ENCODE measurements around the gene CHAF1B.

CHAF1B gene

DNA sequence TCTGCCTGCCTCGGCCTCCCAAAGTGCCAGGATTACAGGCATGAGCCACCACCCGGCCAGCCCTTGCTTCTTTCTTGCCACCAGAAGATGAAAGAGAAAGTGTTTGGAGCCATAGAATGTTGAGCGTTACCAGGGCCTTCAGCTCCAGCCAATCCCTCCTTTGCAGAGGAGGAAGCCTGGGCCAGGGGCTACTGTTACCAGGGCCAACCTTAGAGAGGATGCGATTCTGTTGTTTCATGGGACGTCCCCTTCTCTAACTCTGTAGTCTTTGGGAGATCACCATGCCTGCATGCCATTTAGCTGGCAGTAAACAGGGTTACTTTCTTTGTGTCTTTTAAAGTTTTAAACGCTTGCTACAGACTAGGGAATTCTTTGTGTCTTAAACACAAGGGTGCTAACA is 49.0 kb downstream of the CHAF1B start:
- no peak overlapping the region for H3K9ac ChIP-seq (ENCODE audit: low read length in 5 of 5)
- H3K9me3 ChIP-seq (ENCODE audit: control insufficient read depth in 5 of 5, low read length in 5 of 5): peaks cover 0 to 4% (median 0%) of the 10 kb centered on the region in 5 donors
- no peak overlapping the region for H3K27ac ChIP-seq (ENCODE audit: low read depth, low read length)
- peaks cover 3 to 10% (median 6%) of the 10 kb centered on the region in 5 donors for H3K27me3 ChIP-seq (ENCODE audit: control insufficient read depth in 5 of 5, insufficient read depth in 4 of 5, low read length in 5 of 5)
- peaks cover 2 to 11% (median 8%) of the 10 kb centered on the region in 5 donors for H3K4me1 ChIP-seq (ENCODE audit: control insufficient read depth in 5 of 5, insufficient read depth in 5 of 5, low read length in 5 of 5)
- H3K4me3 ChIP-seq (ENCODE audit: low read depth in 1 of 5, low read length in 5 of 5): no peak overlapping the region
- H3K36me3 ChIP-seq (ENCODE audit: control insufficient read depth in 5 of 5, insufficient read depth in 5 of 5, low read length in 5 of 5): no peaks in the 10 kb centered on the region

DNA sequence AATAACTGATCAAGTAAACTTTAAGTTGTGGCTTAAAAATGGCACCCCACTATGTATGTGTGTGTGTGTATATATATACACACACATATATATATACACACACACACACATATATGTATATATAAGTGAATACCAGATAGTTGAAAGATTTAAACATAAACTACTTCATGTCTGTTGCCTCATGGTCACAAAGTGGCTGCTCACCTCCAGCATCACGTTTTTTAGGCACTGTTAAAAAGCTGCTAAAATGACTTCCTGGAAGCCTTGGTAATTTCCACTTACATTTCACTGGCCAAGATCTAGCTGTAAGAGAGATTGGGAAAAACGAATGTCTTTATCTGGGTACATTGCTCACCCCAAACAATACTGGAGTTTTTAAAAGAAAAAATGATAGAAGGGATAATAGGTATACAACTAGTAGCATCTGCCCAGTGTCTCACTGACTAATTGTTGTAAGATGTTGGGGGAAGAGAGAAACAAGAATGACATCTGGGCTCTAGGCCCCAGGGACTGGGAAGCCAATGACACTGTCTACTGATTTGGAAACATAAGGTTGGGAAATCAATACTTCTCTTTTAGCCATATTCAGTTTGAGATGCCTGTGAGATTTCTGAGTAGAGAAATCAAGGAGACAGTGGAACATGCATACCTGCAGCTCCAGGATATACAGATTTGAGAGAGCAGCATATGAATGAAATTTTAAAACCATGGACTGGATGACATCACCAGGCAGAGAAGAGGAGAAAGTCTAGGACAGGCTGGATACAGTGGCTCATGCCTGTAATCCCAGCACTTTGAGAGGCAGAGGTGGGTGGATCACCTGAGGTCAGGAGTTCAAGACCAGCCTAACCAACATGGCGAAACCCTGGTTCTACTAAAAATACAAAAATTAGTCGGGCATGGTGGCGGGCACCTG is 51.9 kb downstream of the CHAF1B start:
- H3K9me3 ChIP-seq (ENCODE audit: control insufficient read depth in 5 of 5, low read length in 5 of 5): peaks cover 0 to 4% (median 0%) of the 10 kb centered on the region in 5 donors
- no peak overlapping the region for H3K27ac ChIP-seq (ENCODE audit: low read depth, low read length)
- H3K36me3 ChIP-seq (ENCODE audit: control insufficient read depth in 5 of 5, insufficient read depth in 5 of 5, low read length in 5 of 5): no peaks in the 10 kb centered on the region
- H3K9ac ChIP-seq (ENCODE audit: low read length in 5 of 5): no peak overlapping the region
- H3K27me3 ChIP-seq (ENCODE audit: control insufficient read depth in 5 of 5, insufficient read depth in 4 of 5, low read length in 5 of 5): peaks cover 3 to 10% (median 5%) of the 10 kb centered on the region in 5 donors
- no peak overlapping the region for H3K4me3 ChIP-seq (ENCODE audit: low read depth in 1 of 5, low read length in 5 of 5)
- no peaks in the 10 kb centered on the region for H3K4me1 ChIP-seq (ENCODE audit: control insufficient read depth in 5 of 5, insufficient read depth in 5 of 5, low read length in 5 of 5)

GRCh38 chr21:36437745-36438128 is 52.5 kb downstream of the CHAF1B start:
- H3K36me3 ChIP-seq (ENCODE audit: control insufficient read depth in 5 of 5, insufficient read depth in 5 of 5, low read length in 5 of 5): no peaks in the 10 kb centered on the region
- no peaks in the 10 kb centered on the region for H3K4me1 ChIP-seq (ENCODE audit: control insufficient read depth in 5 of 5, insufficient read depth in 5 of 5, low read length in 5 of 5)
- H3K9ac ChIP-seq (ENCODE audit: low read length in 5 of 5): no peak overlapping the region
- peaks cover under 1 to 4% (median 3%) of the 10 kb centered on the region in 5 donors for H3K27me3 ChIP-seq (ENCODE audit: control insufficient read depth in 5 of 5, insufficient read depth in 4 of 5, low read length in 5 of 5)
- no peak overlapping the region for H3K4me3 ChIP-seq (ENCODE audit: low read depth in 1 of 5, low read length in 5 of 5)
- no peak overlapping the region for H3K27ac ChIP-seq (ENCODE audit: low read depth, low read length)
- peaks cover 0 to 4% (median 0%) of the 10 kb centered on the region in 5 donors for H3K9me3 ChIP-seq (ENCODE audit: control insufficient read depth in 5 of 5, low read length in 5 of 5)

DNA sequence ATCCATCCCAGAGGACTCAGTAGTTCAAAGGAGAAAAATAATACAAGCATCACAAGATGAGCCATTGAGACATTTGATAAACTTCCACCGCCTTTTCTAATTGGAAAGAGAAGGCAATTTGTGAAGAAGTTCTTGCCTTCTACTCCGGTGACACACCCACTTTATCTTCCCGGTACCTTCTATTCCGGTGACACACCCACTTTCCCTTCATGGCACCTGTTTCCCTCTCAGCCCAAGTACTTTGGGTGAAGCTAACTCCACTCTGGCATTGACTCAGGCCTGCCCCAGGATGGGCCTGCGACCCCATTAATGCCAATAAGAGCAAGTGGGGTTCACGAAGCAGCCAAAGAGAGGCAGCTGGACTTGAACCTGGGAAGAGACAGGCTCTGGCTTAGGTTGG is 56.5 kb downstream of the CHAF1B start:
- no peak overlapping the region for H3K9ac ChIP-seq (ENCODE audit: low read length in 5 of 5)
- H3K9me3 ChIP-seq (ENCODE audit: control insufficient read depth in 5 of 5, low read length in 5 of 5): peaks cover 0 to 1% (median 0%) of the 10 kb centered on the region in 5 donors
- no peak overlapping the region for H3K27ac ChIP-seq (ENCODE audit: low read depth, low read length)
- no peaks in the 10 kb centered on the region for H3K4me1 ChIP-seq (ENCODE audit: control insufficient read depth in 5 of 5, insufficient read depth in 5 of 5, low read length in 5 of 5)
- peaks cover 0 to 2% (median 0%) of the 10 kb centered on the region in 5 donors for H3K27me3 ChIP-seq (ENCODE audit: control insufficient read depth in 5 of 5, insufficient read depth in 4 of 5, low read length in 5 of 5)
- H3K4me3 ChIP-seq (ENCODE audit: low read depth in 1 of 5, low read length in 5 of 5): no peak overlapping the region
- no peaks in the 10 kb centered on the region for H3K36me3 ChIP-seq (ENCODE audit: control insufficient read depth in 5 of 5, insufficient read depth in 5 of 5, low read length in 5 of 5)

GRCh38 chr21:36446301-36446700 is 61.1 kb downstream of the CHAF1B start:
- Histone ChIP-seq H3K27me3 (ENCODE audit: control insufficient read depth in 5 of 5, insufficient read depth in 4 of 5, low read length in 5 of 5) (peaks cover 0 to 4% (median 2%) of the 10 kb centered on the region in 5 donors), H3K9me3 (ENCODE audit: control insufficient read depth in 5 of 5, low read length in 5 of 5) (no peaks in the 10 kb centered on the region), H3K4me1 (ENCODE audit: control insufficient read depth in 5 of 5, insufficient read depth in 5 of 5, low read length in 5 of 5) (no peaks in the 10 kb centered on the region), H3K27ac (ENCODE audit: low read depth, low read length) (no peak overlapping the region), H3K4me3 (ENCODE audit: low read depth in 1 of 5, low read length in 5 of 5) (no peak overlapping the region), H3K36me3 (ENCODE audit: control insufficient read depth in 5 of 5, insufficient read depth in 5 of 5, low read length in 5 of 5) (no peaks in the 10 kb centered on the region), H3K9ac (ENCODE audit: low read length in 5 of 5) (no peak overlapping the region)

DNA sequence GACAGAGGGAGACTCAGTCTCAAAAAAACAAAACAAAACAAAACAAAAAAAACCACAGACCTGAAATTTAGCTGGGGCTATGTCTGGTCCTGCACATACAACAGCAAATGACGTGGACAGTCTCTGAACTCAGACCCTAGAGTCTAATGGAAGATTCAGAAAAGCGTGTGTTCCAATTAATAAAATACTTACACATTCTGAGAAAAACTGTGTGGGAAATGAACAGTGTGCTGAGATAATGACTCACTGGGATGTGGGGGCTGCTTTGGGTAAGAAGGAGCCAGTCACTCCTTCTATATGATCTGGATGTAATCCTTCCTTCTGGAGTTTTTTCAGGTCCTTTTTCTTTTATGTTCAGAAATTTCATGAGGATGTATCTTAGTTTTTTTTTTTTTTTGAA is 65.3 kb downstream of the CHAF1B start:
- no peaks in the 10 kb centered on the region for H3K4me1 ChIP-seq (ENCODE audit: control insufficient read depth in 5 of 5, insufficient read depth in 5 of 5, low read length in 5 of 5)
- H3K9ac ChIP-seq (ENCODE audit: low read length in 5 of 5): no peak overlapping the region
- H3K27ac ChIP-seq (ENCODE audit: low read depth, low read length): no peak overlapping the region
- H3K9me3 ChIP-seq (ENCODE audit: control insufficient read depth in 5 of 5, low read length in 5 of 5): no peaks in the 10 kb centered on the region
- H3K27me3 ChIP-seq (ENCODE audit: control insufficient read depth in 5 of 5, insufficient read depth in 4 of 5, low read length in 5 of 5): peaks cover 0 to 4% (median 2%) of the 10 kb centered on the region in 5 donors
- H3K4me3 ChIP-seq (ENCODE audit: low read depth in 1 of 5, low read length in 5 of 5): no peak overlapping the region
- H3K36me3 ChIP-seq (ENCODE audit: control insufficient read depth in 5 of 5, insufficient read depth in 5 of 5, low read length in 5 of 5): no peaks in the 10 kb centered on the region

- no peak overlapping the region for H3K4me3 ChIP-seq (ENCODE audit: low read depth in 1 of 5, low read length in 5 of 5)
- no peaks in the 10 kb centered on the region for H3K36me3 ChIP-seq (ENCODE audit: control insufficient read depth in 5 of 5, insufficient read depth in 5 of 5, low read length in 5 of 5)
- H3K4me1 ChIP-seq (ENCODE audit: control insufficient read depth in 5 of 5, insufficient read depth in 5 of 5, low read length in 5 of 5): no peaks in the 10 kb centered on the region
- no peak overlapping the region for H3K9ac ChIP-seq (ENCODE audit: low read length in 5 of 5)
- no peaks in the 10 kb centered on the region for H3K9me3 ChIP-seq (ENCODE audit: control insufficient read depth in 5 of 5, low read length in 5 of 5)
- H3K27ac ChIP-seq (ENCODE audit: low read depth, low read length): no peak overlapping the region
- H3K27me3 ChIP-seq (ENCODE audit: control insufficient read depth in 5 of 5, insufficient read depth in 4 of 5, low read length in 5 of 5): peaks cover 0 to 4% (median 2%) of the 10 kb centered on the region in 5 donors
Measured at GRCh38 chr21:36451506-36451905, 66.3 kb downstream of the CHAF1B start.

DNA sequence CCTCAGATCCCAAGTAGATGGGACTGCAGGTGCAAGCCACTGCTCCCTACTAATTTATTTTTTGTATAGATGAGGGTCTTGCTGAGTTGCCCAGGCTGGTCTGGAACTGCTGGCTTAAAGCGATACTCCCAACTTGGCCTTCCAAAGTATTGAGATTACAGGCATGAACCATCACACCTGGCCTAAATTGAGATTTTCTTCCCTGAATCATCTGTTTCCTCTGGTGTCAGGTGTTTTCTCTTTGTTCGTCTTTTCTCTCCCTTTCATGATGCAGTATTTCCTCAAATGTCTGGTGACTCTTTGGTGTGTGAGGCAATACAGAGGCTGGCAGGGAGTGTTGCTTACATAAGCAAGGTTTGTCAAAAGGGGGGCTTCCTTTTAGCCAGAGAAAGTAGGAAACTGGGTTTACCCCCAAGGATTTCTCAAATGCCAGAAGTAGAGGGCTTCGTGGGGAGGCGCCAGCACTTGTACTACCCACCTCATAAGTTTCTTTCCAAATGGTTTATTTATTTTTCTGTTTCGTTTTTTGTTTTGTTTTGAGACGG is 67.2 kb downstream of the CHAF1B start:
- no peak overlapping the region for H3K9ac ChIP-seq (ENCODE audit: low read length in 5 of 5)

DNA sequence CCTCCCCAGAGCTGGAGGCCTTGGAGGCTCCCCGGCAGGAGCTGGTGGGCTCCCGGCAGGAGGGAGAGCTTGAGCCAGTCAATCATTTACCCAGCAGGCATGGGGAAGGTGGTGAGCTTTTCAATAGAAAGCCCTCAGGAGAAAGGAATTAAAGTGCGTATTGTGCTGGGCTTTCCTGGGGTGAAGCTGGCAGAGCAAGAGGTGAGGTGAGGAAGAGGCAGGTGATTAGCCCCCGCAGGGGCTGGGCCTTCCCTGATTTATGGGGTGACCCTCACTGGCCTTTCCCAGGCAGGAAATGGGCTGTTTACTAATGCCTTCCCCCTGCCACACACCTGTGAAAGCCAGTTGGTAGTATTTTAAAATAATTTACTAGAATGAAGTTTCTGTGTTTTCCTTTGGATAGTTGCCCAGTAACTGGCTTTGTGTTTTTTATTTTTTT is 68.9 kb downstream of the CHAF1B start:
- H3K27ac ChIP-seq (ENCODE audit: low read depth, low read length): no peak overlapping the region
- H3K9ac ChIP-seq (ENCODE audit: low read length in 5 of 5): no peak overlapping the region
- no peaks in the 10 kb centered on the region for H3K27me3 ChIP-seq (ENCODE audit: control insufficient read depth in 5 of 5, insufficient read depth in 4 of 5, low read length in 5 of 5)
- no peak overlapping the region for H3K4me3 ChIP-seq (ENCODE audit: low read depth in 1 of 5, low read length in 5 of 5)
- H3K9me3 ChIP-seq (ENCODE audit: control insufficient read depth in 5 of 5, low read length in 5 of 5): no peaks in the 10 kb centered on the region
- H3K36me3 ChIP-seq (ENCODE audit: control insufficient read depth in 5 of 5, insufficient read depth in 5 of 5, low read length in 5 of 5): no peaks in the 10 kb centered on the region
- H3K4me1 ChIP-seq (ENCODE audit: control insufficient read depth in 5 of 5, insufficient read depth in 5 of 5, low read length in 5 of 5): peaks cover 0 to 3% (median 0%) of the 10 kb centered on the region in 5 donors

More for the DNA sequence above, 67.2 kb downstream of the CHAF1B start:
- no peaks in the 10 kb centered on the region for H3K36me3 ChIP-seq (ENCODE audit: control insufficient read depth in 5 of 5, insufficient read depth in 5 of 5, low read length in 5 of 5)
- no peak overlapping the region for H3K27ac ChIP-seq (ENCODE audit: low read depth, low read length)
- H3K4me3 ChIP-seq (ENCODE audit: low read depth in 1 of 5, low read length in 5 of 5): no peak overlapping the region
- H3K4me1 ChIP-seq (ENCODE audit: control insufficient read depth in 5 of 5, insufficient read depth in 5 of 5, low read length in 5 of 5): peaks cover 0 to 3% (median 0%) of the 10 kb centered on the region in 5 donors
- no peaks in the 10 kb centered on the region for H3K9me3 ChIP-seq (ENCODE audit: control insufficient read depth in 5 of 5, low read length in 5 of 5)
- peaks cover 0 to 2% (median 0%) of the 10 kb centered on the region in 5 donors for H3K27me3 ChIP-seq (ENCODE audit: control insufficient read depth in 5 of 5, insufficient read depth in 4 of 5, low read length in 5 of 5)

DNA sequence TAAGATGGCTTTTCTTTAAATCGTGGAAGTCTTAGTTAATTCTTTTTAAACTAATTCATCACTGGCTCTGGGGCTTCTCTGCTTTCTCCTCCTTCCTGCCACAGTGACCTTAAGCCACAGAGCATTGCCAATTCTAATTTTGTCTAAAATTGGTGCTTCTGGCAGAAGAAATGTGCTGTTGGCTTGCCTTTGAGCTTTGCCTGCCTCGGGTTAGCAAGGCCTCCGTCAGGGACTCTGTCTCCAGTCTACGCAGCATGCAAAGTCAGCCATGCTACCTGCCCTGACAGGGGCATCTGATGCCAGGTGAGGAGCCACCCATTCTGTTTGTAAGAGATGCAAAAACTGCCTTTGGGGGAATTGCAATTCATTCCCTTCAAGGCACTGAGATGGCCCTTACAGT is 69.5 kb downstream of the CHAF1B start:
- no peaks in the 10 kb centered on the region for H3K9me3 ChIP-seq (ENCODE audit: control insufficient read depth in 5 of 5, low read length in 5 of 5)
- peaks cover 0 to 3% (median 0%) of the 10 kb centered on the region in 5 donors for H3K4me1 ChIP-seq (ENCODE audit: control insufficient read depth in 5 of 5, insufficient read depth in 5 of 5, low read length in 5 of 5)
- H3K27ac ChIP-seq (ENCODE audit: low read depth, low read length): no peak overlapping the region
- H3K9ac ChIP-seq (ENCODE audit: low read length in 5 of 5): no peak overlapping the region
- H3K4me3 ChIP-seq (ENCODE audit: low read depth in 1 of 5, low read length in 5 of 5): no peak overlapping the region
- H3K27me3 ChIP-seq (ENCODE audit: control insufficient read depth in 5 of 5, insufficient read depth in 4 of 5, low read length in 5 of 5): no peaks in the 10 kb centered on the region
- no peaks in the 10 kb centered on the region for H3K36me3 ChIP-seq (ENCODE audit: control insufficient read depth in 5 of 5, insufficient read depth in 5 of 5, low read length in 5 of 5)

Measured in subcutaneous abdominal adipose tissue (tissue), 5 donors.